Activated naive CD4-positive, alpha-beta T cell treated with anti-CD3 and anti-CD28 coated beads, Interleukin-2, amount 50 U/mL, for 24 hours (primary cell): Measurements from ENCODE around the gene CTXN3.
"Not testable (repeated sequence)": the region's sequence is repeated elsewhere in the genome, so short reads cannot be mapped to it uniquely, and the experiment has no call there.

ENCODE experiments used
- H3K27ac Mint-ChIP-seq: one replicate; pipeline ENCODE4 v1.8.0; 2021; ENCODE audit warnings: mild to moderate bottlenecking, mixed read lengths
- H3K27me3 Mint-ChIP-seq: one replicate; pipeline ENCODE4 v1.8.0; 2021; ENCODE audit warnings: mixed read lengths
- H3K36me3 Mint-ChIP-seq: one replicate; pipeline ENCODE4 v1.8.0; 2021; ENCODE audit warnings: mixed read lengths
- H3K4me1 Mint-ChIP-seq: one replicate; pipeline ENCODE4 v1.8.0; 2021; ENCODE audit warnings: mixed read lengths
- H3K4me3 Mint-ChIP-seq: one replicate; pipeline ENCODE4 v1.8.0; 2021; ENCODE audit warnings: mild to moderate bottlenecking, mixed read lengths
- H3K9me3 Mint-ChIP-seq: one replicate; pipeline ENCODE4 v1.8.0; 2021; ENCODE audit warnings: mixed read lengths

CTXN3 gene

GRCh38 chr5:127676951-127677350 is 28.1 kb downstream of the CTXN3 start:
- not testable (repeated sequence) for H3K4me1 Mint-ChIP-seq, H3K27me3 Mint-ChIP-seq, H3K27ac Mint-ChIP-seq, H3K36me3 Mint-ChIP-seq, H3K9me3 Mint-ChIP-seq, H3K4me3 Mint-ChIP-seq

- H3K27me3 Mint-ChIP-seq, result not testable (repeated sequence)
Observed at GRCh38 chr5:127679691-127680330, 30.9 kb downstream of the CTXN3 start.

GRCh38 chr5:127680595-127680994 is 31.7 kb downstream of the CTXN3 start:
- no peaks in the 10 kb centered on the region for H3K4me1 Mint-ChIP-seq
- H3K4me3 Mint-ChIP-seq, result no peak overlapping the region
- H3K36me3 Mint-ChIP-seq, result no peaks in the 10 kb centered on the region
- H3K9me3 Mint-ChIP-seq, result no peaks in the 10 kb centered on the region
- H3K27me3 Mint-ChIP-seq, result peaks cover 1% of the 10 kb centered on the region
- no peak overlapping the region for H3K27ac Mint-ChIP-seq

More at GRCh38 chr5:127679691-127680330, 30.9 kb downstream of the CTXN3 start:
- H3K9me3 Mint-ChIP-seq, H3K27ac Mint-ChIP-seq, H3K4me1 Mint-ChIP-seq, H3K4me3 Mint-ChIP-seq, H3K36me3 Mint-ChIP-seq: not testable (repeated sequence)

- H3K4me1 Mint-ChIP-seq, result no peaks in the 10 kb centered on the region
- no peaks in the 10 kb centered on the region for H3K9me3 Mint-ChIP-seq
- H3K4me3 Mint-ChIP-seq, result no peak overlapping the region
- no peak overlapping the region for H3K27ac Mint-ChIP-seq
- no peaks in the 10 kb centered on the region for H3K36me3 Mint-ChIP-seq
- peaks cover 1% of the 10 kb centered on the region for H3K27me3 Mint-ChIP-seq
Observed at GRCh38 chr5:127683008-127683407, 34.1 kb downstream of the CTXN3 start.

GRCh38 chr5:127684726-127685467 is 36.0 kb downstream of the CTXN3 start:
- Mint-ChIP-seq H3K27ac (no peak overlapping the region), H3K4me1 (no peaks in the 10 kb centered on the region), H3K36me3 (no peaks in the 10 kb centered on the region), H3K9me3 (no peaks in the 10 kb centered on the region), H3K4me3 (no peak overlapping the region), H3K27me3 (peaks cover 1% of the 10 kb centered on the region)

- Mint-ChIP-seq H3K36me3 (no peaks in the 10 kb centered on the region), H3K9me3 (no peaks in the 10 kb centered on the region), H3K4me1 (no peaks in the 10 kb centered on the region), H3K4me3 (no peak overlapping the region), H3K27ac (no peak overlapping the region), H3K27me3 (peaks cover 1% of the 10 kb centered on the region)
Observed at GRCh38 chr5:127685662-127686061, 36.8 kb downstream of the CTXN3 start.

GRCh38 chr5:127686424-127686823 is 37.5 kb downstream of the CTXN3 start:
- Mint-ChIP-seq H3K27ac (no peak overlapping the region), H3K4me3 (no peak overlapping the region), H3K4me1 (no peaks in the 10 kb centered on the region), H3K36me3 (no peaks in the 10 kb centered on the region), H3K27me3 (peaks cover 1% of the 10 kb centered on the region), H3K9me3 (no peaks in the 10 kb centered on the region)

- Mint-ChIP-seq H3K4me3 (no peak overlapping the region), H3K36me3 (no peaks in the 10 kb centered on the region)
Observed at GRCh38 chr5:127694518-127695171, 45.8 kb downstream of the CTXN3 start.

GRCh38 chr5:127695346-127695745 is 46.5 kb downstream of the CTXN3 start:
- Mint-ChIP-seq H3K4me3 (no peak overlapping the region), H3K27me3 (peaks cover 2% of the 10 kb centered on the region), H3K4me1 (no peaks in the 10 kb centered on the region), H3K27ac (no peak overlapping the region), H3K36me3 (no peaks in the 10 kb centered on the region), H3K9me3 (no peaks in the 10 kb centered on the region)

More at GRCh38 chr5:127694518-127695171, 45.8 kb downstream of the CTXN3 start:
- H3K27ac Mint-ChIP-seq, result no peak overlapping the region
- H3K9me3 Mint-ChIP-seq, result no peaks in the 10 kb centered on the region
- H3K27me3 Mint-ChIP-seq, result peaks cover 2% of the 10 kb centered on the region
- H3K4me1 Mint-ChIP-seq, result no peaks in the 10 kb centered on the region

GRCh38 chr5:127696683-127697082 is 47.8 kb downstream of the CTXN3 start:
- no peak overlapping the region for H3K27ac Mint-ChIP-seq
- H3K4me1 Mint-ChIP-seq, result no peaks in the 10 kb centered on the region
- no peak overlapping the region for H3K4me3 Mint-ChIP-seq
- no peaks in the 10 kb centered on the region for H3K36me3 Mint-ChIP-seq
- no peaks in the 10 kb centered on the region for H3K9me3 Mint-ChIP-seq
- peaks cover 2% of the 10 kb centered on the region for H3K27me3 Mint-ChIP-seq

- Mint-ChIP-seq H3K4me3 (no peak overlapping the region), H3K27me3 (peaks cover 2% of the 10 kb centered on the region), H3K36me3 (no peaks in the 10 kb centered on the region), H3K27ac (no peak overlapping the region), H3K4me1 (no peaks in the 10 kb centered on the region), H3K9me3 (no peaks in the 10 kb centered on the region)
Observed at GRCh38 chr5:127697894-127698600, 49.2 kb downstream of the CTXN3 start.

GRCh38 chr5:127699416-127699815 is 50.5 kb downstream of the CTXN3 start:
- Mint-ChIP-seq H3K36me3 (no peaks in the 10 kb centered on the region), H3K27me3 (peaks cover 4% of the 10 kb centered on the region), H3K27ac (no peak overlapping the region)

GRCh38 chr5:127700237-127700766 is 51.4 kb downstream of the CTXN3 start:
- Mint-ChIP-seq H3K36me3 (no peaks in the 10 kb centered on the region), H3K4me1 (no peaks in the 10 kb centered on the region), H3K9me3 (no peaks in the 10 kb centered on the region), H3K27me3 (peaks cover 4% of the 10 kb centered on the region), H3K27ac (no peak overlapping the region), H3K4me3 (no peak overlapping the region)

More at GRCh38 chr5:127699416-127699815, 50.5 kb downstream of the CTXN3 start:
- Mint-ChIP-seq H3K4me3 (no peak overlapping the region), H3K4me1 (no peaks in the 10 kb centered on the region), H3K9me3 (no peaks in the 10 kb centered on the region)

GRCh38 chr5:127702434-127702833 is 53.6 kb downstream of the CTXN3 start:
- H3K27ac Mint-ChIP-seq, result no peak overlapping the region
- H3K36me3 Mint-ChIP-seq, result no peaks in the 10 kb centered on the region
- H3K4me3 Mint-ChIP-seq, result no peak overlapping the region
- no peaks in the 10 kb centered on the region for H3K4me1 Mint-ChIP-seq
- peaks cover 6% of the 10 kb centered on the region for H3K27me3 Mint-ChIP-seq
- H3K9me3 Mint-ChIP-seq, result no peaks in the 10 kb centered on the region

- Mint-ChIP-seq H3K36me3 (no peaks in the 10 kb centered on the region), H3K27ac (no peak within 1 kb of the TSS), H3K27me3 (peaks cover 6% of the 10 kb centered on the region), H3K9me3 (no peaks in the 10 kb centered on the region), H3K4me3 (no peak within 1 kb of the TSS), H3K4me1 (no peaks in the 10 kb centered on the region)
Observed at GRCh38 chr5:127702926-127703561, 54.2 kb downstream of the CTXN3 start, which contains the start of gene CCDC192. Gene CCDC192, plus strand, starts transcription at chr5:127703391. Its CDS starts 55 bp downstream, at chr5:127703446.
